Colonic mucosa (tissue), 4 donors: ENCODE measurements around the gene ARFIP1. TPM values are rescaled to one million over a fixed set of nuclear protein-coding genes. Genes with fewer than 3 reads are reported as not detected.

ENCODE experiments used
- DNase-seq: peaks from one replicate; pipeline ENCODE4 v3.0.0-alpha.2; 2020
- H3K27ac ChIP-seq: fragments of 200-600 bp; one replicate; pipeline ENCODE4 v1.8.0; 2021
- H3K27me3 ChIP-seq: fragments of 200-600 bp; one replicate; pipeline ENCODE4 v1.8.0; 2021
- H3K36me3 ChIP-seq: fragments of 200-600 bp; one replicate; pipeline ENCODE4 v1.8.0; 2021
- H3K4me1 ChIP-seq: fragments of 200-600 bp; one replicate; pipeline ENCODE4 v1.8.0; 2021; ENCODE audit warnings: mild to moderate bottlenecking
- H3K4me3 ChIP-seq: fragments of 200-600 bp; one replicate; pipeline ENCODE4 v1.8.0; 2021
- H3K9ac ChIP-seq, 2 donors: one replicate each; pipeline ENCODE4 v1.7.0; 2013; ENCODE audit warnings: control low read depth in 2 of 2, low read depth in 2 of 2, low read length in 2 of 2
- H3K9me3 ChIP-seq: fragments of 200-600 bp; one replicate; pipeline ENCODE4 v1.8.0; 2021
- intact Hi-C: fragments of 100-400 bp; cut with DNase I; formaldehyde crosslinking; loops from one replicate; pipeline ENCODE4 v1.14.1; 2022
- total RNA-seq, 2 donors: library from RNA; stranded (reverse); fragmentation: NEBNext Ultra II Directional in 1 of 2; extraction: Animal tissue kit (Norgen Biotek cat#: 25700) in 1 of 2; gene quantifications; one replicate each; pipeline ENCODE4 v1.2.1, GENCODE V29; 2021
- TF ChIP-seq, protein P1 (sequence below): fragments of 200-600 bp; IDR thresholded peaks from one replicate; pipeline ENCODE4 v1.8.0; 2022; ENCODE audit warnings: antibody characterized with exemption, mild to moderate bottlenecking
- donor health status: healthy.
- donor health status: DM: no; HTN: no; CAD: no.
- donor health status: DM: no; HTN: no; CAD: no.

Gene ARFIP1
- total RNA-seq, 2 donors from 2014 or later, result 55.9 to 74.1 TPM

DNA sequence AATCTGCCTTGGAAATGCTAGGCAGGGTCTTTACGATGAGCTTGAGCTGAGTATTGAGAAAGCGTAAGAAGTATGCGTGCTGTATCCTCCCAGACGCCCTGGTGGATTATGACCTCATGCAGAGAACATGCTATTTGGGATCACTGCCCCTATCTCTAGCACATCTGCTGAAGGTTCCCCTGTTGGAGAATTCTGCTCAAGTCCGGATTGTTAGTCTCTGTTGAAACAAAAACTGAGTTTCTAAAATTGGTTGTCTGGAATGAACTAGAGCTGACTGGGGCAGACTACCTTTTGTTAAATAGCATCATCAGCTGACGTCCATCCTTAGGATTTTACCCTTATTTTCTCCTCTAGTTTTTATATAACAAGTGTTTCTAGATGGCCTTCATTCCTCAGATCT lies 163.9 kb downstream of the ARFIP1 start:
- Histone ChIP-seq H3K36me3 (no peaks in the 10 kb centered on the region), H3K27ac (no peak overlapping the region), H3K27me3 (no peaks in the 10 kb centered on the region), H3K9ac (peak overlapping the region in 1 of 2 donors; percentile 14), H3K9me3 (no peaks in the 10 kb centered on the region), H3K4me1 (no peaks in the 10 kb centered on the region), H3K4me3 (no peak overlapping the region)
- intact Hi-C loops, result no loop called here
- TF ChIP-seq, protein P1, sequence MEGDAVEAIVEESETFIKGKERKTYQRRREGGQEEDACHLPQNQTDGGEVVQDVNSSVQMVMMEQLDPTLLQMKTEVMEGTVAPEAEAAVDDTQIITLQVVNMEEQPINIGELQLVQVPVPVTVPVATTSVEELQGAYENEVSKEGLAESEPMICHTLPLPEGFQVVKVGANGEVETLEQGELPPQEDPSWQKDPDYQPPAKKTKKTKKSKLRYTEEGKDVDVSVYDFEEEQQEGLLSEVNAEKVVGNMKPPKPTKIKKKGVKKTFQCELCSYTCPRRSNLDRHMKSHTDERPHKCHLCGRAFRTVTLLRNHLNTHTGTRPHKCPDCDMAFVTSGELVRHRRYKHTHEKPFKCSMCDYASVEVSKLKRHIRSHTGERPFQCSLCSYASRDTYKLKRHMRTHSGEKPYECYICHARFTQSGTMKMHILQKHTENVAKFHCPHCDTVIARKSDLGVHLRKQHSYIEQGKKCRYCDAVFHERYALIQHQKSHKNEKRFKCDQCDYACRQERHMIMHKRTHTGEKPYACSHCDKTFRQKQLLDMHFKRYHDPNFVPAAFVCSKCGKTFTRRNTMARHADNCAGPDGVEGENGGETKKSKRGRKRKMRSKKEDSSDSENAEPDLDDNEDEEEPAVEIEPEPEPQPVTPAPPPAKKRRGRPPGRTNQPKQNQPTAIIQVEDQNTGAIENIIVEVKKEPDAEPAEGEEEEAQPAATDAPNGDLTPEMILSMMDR, result no peak
- no peak for DNase-seq

DNA sequence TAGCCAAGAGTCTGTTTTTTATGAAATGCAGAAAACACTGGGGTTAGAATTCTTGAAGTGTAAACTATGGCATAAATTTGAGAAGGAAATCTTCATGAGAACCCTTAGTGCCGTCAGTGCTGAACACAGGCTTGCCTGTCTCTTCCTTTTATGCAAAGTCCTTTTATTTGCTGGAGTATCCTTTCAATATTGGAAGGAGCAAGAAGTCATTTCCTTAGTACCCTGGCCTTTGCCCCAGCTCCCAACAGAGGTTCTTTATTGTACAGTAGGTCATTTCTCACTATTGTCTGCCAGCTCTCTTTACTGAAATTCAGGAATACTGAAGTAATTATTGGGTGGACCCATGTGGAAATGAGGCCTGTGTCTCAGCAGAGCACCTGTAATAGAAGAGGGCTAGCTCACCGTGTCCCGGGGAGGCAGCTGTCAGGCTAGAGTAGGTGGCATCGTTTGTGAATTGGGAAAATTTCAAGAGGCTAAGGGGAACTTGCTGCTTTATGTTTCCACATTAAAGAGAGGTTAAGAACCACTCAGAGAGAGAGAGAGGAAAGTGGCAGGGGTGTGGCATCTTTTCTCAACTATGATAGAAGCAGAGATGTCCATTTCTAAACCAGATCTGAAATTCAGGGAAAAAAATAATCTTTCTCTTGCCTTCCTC lies 165.0 kb downstream of the ARFIP1 start:
- intact Hi-C loops, result no loop called here
- peak overlapping the region; percentile 49 for H3K27ac ChIP-seq
- H3K9me3 ChIP-seq, result no peaks in the 10 kb centered on the region
- H3K4me1 ChIP-seq, result no peaks in the 10 kb centered on the region
- H3K4me3 ChIP-seq, result no peak overlapping the region
- TF ChIP-seq, protein P1, result no peak
- peak overlapping the region in 1 of 2 donors; percentile 8 for H3K9ac ChIP-seq
- H3K27me3 ChIP-seq, result no peaks in the 10 kb centered on the region
- DNase-seq, result no peak
- H3K36me3 ChIP-seq, result no peaks in the 10 kb centered on the region

DNA sequence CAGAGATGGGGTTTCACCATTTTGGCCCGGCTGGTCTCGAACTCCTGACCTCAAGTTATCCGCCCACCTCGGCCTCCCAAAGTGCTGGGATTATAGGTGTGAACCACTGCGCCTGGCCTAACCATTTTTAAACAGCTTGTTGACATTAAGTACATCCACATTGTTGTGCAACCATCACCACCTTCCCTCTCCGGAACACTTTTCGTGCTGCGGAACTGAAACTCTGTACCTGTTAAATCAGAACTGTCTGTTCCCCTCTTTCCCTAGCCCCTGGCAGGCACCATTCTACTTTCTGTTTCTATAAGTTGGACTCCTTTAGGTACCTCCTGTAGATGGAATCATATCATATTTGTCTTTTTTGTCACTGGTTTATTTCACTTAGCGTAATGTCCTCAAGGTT lies 165.9 kb downstream of the ARFIP1 start:
- H3K27ac ChIP-seq, result no peak overlapping the region
- H3K4me1 ChIP-seq, result no peaks in the 10 kb centered on the region

DNA sequence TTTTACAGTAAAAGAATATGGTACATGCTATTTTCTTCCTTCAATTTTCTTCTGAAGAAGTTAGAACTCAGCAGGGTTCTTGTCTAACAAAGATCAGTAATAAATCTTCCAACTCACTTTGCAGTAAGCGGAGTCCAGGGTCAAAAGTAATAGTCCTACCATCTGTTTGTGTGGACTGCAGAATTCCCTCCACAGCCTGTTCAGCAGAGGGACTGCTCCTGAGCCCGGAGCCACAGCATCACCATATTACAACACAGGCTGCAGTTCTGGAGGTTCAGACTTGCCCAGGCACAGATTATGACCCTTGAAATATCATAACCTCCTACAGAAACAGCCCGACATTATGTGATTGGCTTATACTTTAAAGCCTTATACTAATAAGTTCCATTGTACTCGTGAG lies 166.7 kb downstream of the ARFIP1 start:
- intact Hi-C loops, result no loop called here
- Histone ChIP-seq H3K27me3 (no peaks in the 10 kb centered on the region), H3K9ac (no peak overlapping the region), H3K9me3 (no peaks in the 10 kb centered on the region), H3K4me1 (no peaks in the 10 kb centered on the region), H3K4me3 (no peak overlapping the region), H3K36me3 (no peaks in the 10 kb centered on the region), H3K27ac (no peak overlapping the region)
- DNase-seq, result no peak
- TF ChIP-seq, protein P1, result no peak

More for the DNA sequence above, 165.9 kb downstream of the ARFIP1 start:
- no peaks in the 10 kb centered on the region for H3K36me3 ChIP-seq
- no peak overlapping the region for H3K4me3 ChIP-seq
- H3K9me3 ChIP-seq, result no peaks in the 10 kb centered on the region
- H3K27me3 ChIP-seq, result no peaks in the 10 kb centered on the region
- H3K9ac ChIP-seq, result no peak overlapping the region
- TF ChIP-seq, protein P1, result no peak
- DNase-seq, result no peak
- intact Hi-C loops, result no loop called here

DNA sequence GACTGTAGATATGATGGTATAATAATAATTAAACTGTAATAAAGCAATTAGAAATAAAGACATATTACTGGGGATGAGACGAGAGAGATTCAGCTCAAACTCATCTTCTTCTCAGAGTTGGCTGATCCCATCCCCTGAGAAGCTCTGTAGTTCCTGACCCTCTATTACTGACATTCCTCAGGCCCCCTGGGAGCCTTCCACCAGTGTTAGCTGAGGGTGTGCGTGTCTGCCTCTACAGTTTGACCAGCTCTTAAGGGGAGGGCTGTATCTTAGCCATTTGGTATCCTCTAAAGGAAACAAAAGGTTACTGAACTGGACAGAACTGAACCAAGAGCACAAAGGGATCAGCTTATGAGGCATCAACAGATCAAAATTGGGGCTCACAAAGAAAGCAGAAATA lies 167.6 kb downstream of the ARFIP1 start:
- intact Hi-C loops, result no loop called here

More for the DNA sequence above, 167.6 kb downstream of the ARFIP1 start:
- H3K9me3 ChIP-seq, result no peaks in the 10 kb centered on the region
- no peaks in the 10 kb centered on the region for H3K4me1 ChIP-seq
- no peak overlapping the region for H3K4me3 ChIP-seq
- no peak for DNase-seq
- TF ChIP-seq, protein P1, result no peak
- no peak overlapping the region for H3K27ac ChIP-seq
- no peaks in the 10 kb centered on the region for H3K27me3 ChIP-seq
- H3K9ac ChIP-seq, result no peak overlapping the region
- no peaks in the 10 kb centered on the region for H3K36me3 ChIP-seq
